A549 (cell line): ENCODE measurements around the gene CEP112. TPM values are rescaled to one million over a fixed set of nuclear protein-coding genes. Genes with fewer than 3 reads are reported as not detected.
A peak's percentile ranks its signal among the peaks of the same experiment; 100 is the strongest.

Source experiments
- ATAC-seq, 2 experiments: fragments of 200-7000 bp in 1 of 2; fragments of >200 bp in 1 of 2; cut with Nextera tagmentation in 1 of 2; cut with Tn5 transposase in 1 of 2; 3 replicates each; pipeline versions ENCODE4 v1.8.0 to v1.9.1; 2018 to 2020; ENCODE audit warnings: mild to moderate bottlenecking in 1 of 2, moderate library complexity in 1 of 2
- CTCF ChIA-PET: fragments of 300-600 bp; sonication (Branson Sonifier 250); formaldehyde crosslinking; extraction: SDS; loops from one replicate; lab custom pipeline; 2021; ENCODE audit warnings: antibody characterized with exemption, inconsistent platforms; lab: Yijun Ruan, JAX
- POLR2A ChIA-PET: fragments of 350-600 bp; formaldehyde crosslinking; extraction: SDS; loops from one replicate; lab custom pipeline; 2021; ENCODE audit warnings: antibody characterized with exemption, inconsistent platforms; lab: Yijun Ruan, JAX
- DNase-seq, 2 experiments: peaks; one replicate each; pipeline versions ENCODE4 v3.0.0 to v3.0.0-alpha.2; 2011 to 2016; ENCODE audit warnings: low read depth in 1 of 2, low spot score in 1 of 2
- FAIRE-seq: peaks from 2 replicates; lab custom pipeline; 2011; peaks lifted over from hg19 to GRCh38; lab: Jason Lieb, UNC
- H3K27ac ChIP-seq, 2 experiments: fragments of >200 bp; sonication (Bioruptor Twin); formaldehyde crosslinking; 3 replicates each; pipeline ENCODE4 v1.5.1; 2016 to 2017
- H3K4me1 ChIP-seq: fragments of >200 bp; sonication (Bioruptor Twin); formaldehyde crosslinking; 3 replicates; pipeline ENCODE4 v1.6.1; 2016
- H3K4me2 ChIP-seq: fragments of >200 bp; sonication (Bioruptor Twin); formaldehyde crosslinking; 3 replicates; pipeline ENCODE4 v1.6.1; 2016
- H3K4me3 ChIP-seq: fragments of >200 bp; sonication (Bioruptor Twin); formaldehyde crosslinking; 3 replicates; pipeline ENCODE4 v1.5.1; 2016
- H3K9me3 ChIP-seq: fragments of >200 bp; sonication (Bioruptor Twin); formaldehyde crosslinking; 3 replicates; pipeline ENCODE4 v1.6.1; 2016
- BHLHE40 ChIP-seq: IDR thresholded peaks from 2 replicates; pipeline ENCODE4 v1.6.1; 2012; ENCODE audit warnings: low read depth, low read length, inconsistent platforms
- CBX8 ChIP-seq: fragments of 200-600 bp; sonication (generic); IDR thresholded peaks from 2 replicates; pipeline ENCODE4 v1.6.1; 2016
- CHD2 ChIP-seq: fragments of 150-350 bp; IDR thresholded peaks from 2 replicates; pipeline ENCODE4 v1.6.1; 2014; ENCODE audit warnings: low read length; ENCODE audit not compliant: partially characterized antibody
- CHD4 ChIP-seq: fragments of 200-600 bp; sonication (generic); IDR thresholded peaks from 2 replicates; pipeline ENCODE4 v1.6.1; 2016; ENCODE audit warnings: antibody characterized with exemption, mild to moderate bottlenecking, borderline replicate concordance
- CTCF ChIP-seq: fragments of >200 bp; sonication (Bioruptor Twin); formaldehyde crosslinking; IDR thresholded peaks from 3 replicates; pipeline ENCODE4 v1.5.1; 2016
- FOSB ChIP-seq: fragments of 250-450 bp; sonication (Bioruptor Pico); IDR thresholded peaks from 2 replicates; pipeline ENCODE4 v1.5.0; 2020; ENCODE audit warnings: mild to moderate bottlenecking, moderate library complexity
- FOXS1 ChIP-seq: fragments of 250-450 bp; sonication (Bioruptor Pico); IDR thresholded peaks from 2 replicates; pipeline ENCODE4 v1.5.0; 2020; ENCODE audit warnings: mild to moderate bottlenecking, moderate library complexity
- GATA3 ChIP-seq: IDR thresholded peaks from 2 replicates; pipeline ENCODE4 v1.6.1; 2012; ENCODE audit warnings: borderline replicate concordance
- HEYL ChIP-seq: fragments of 250-450 bp; sonication (Bioruptor Pico); IDR thresholded peaks from 2 replicates; pipeline ENCODE4 v1.8.0; 2021; ENCODE audit warnings: mild to moderate bottlenecking, moderate library complexity
- HOXA7 ChIP-seq: fragments of 250-450 bp; sonication (Bioruptor Pico); IDR thresholded peaks from 2 replicates; pipeline ENCODE4 v1.5.0; 2020; ENCODE audit warnings: mild to moderate bottlenecking, moderate library complexity
- HOXB13 ChIP-seq: fragments of 250-450 bp; sonication (Bioruptor Pico); IDR thresholded peaks from 2 replicates; pipeline ENCODE4 v1.5.0; 2020; ENCODE audit warnings: low read depth, mild to moderate bottlenecking, moderate library complexity
- JUN ChIP-seq, 2 experiments: fragments of >200 bp; sonication (Bioruptor Twin); formaldehyde crosslinking; IDR thresholded peaks; 2 replicates in 1 of 2; 3 replicates in 1 of 2; pipeline ENCODE4 v1.6.1; 2016 to 2017
- KDM1A ChIP-seq: fragments of 200-600 bp; sonication (generic); IDR thresholded peaks from 2 replicates; pipeline ENCODE4 v1.6.1; 2016; ENCODE audit warnings: low read depth, mild to moderate bottlenecking
- KDM5A ChIP-seq: fragments of 200-600 bp; sonication (generic); IDR thresholded peaks from 2 replicates; pipeline ENCODE4 v1.6.1; 2016; ENCODE audit warnings: antibody characterized with exemption, mild to moderate bottlenecking
- MYC ChIP-seq: IDR thresholded peaks from 2 replicates; pipeline ENCODE4 v1.6.1; 2012; ENCODE audit warnings: mild to moderate bottlenecking, inconsistent platforms, low read length, improper control_type of control experiment, borderline replicate concordance
- NPAS2 ChIP-seq: fragments of 250-450 bp; sonication (Bioruptor Pico); IDR thresholded peaks from 2 replicates; pipeline ENCODE4 v1.8.0; 2022; ENCODE audit warnings: mild to moderate bottlenecking, moderate library complexity, borderline replicate concordance
- NR3C1 ChIP-seq: fragments of >200 bp; sonication (Bioruptor Twin); formaldehyde crosslinking; IDR thresholded peaks from 3 replicates; pipeline ENCODE4 v1.6.1; 2017
- POLR2A ChIP-seq: IDR thresholded peaks from 2 replicates; pipeline ENCODE4 v1.6.1; 2012; ENCODE audit warnings: mild to moderate bottlenecking, low read length
- POLR2AphosphoS2 ChIP-seq: conservative IDR thresholded peaks from 2 replicates; pipeline ENCODE4 v1.6.1; 2012; ENCODE audit warnings: low read length, improper control_type of control experiment, inconsistent platforms
- RFX5 ChIP-seq: fragments of 450-650 bp; IDR thresholded peaks from 2 replicates; pipeline ENCODE4 v1.7.1; 2014; ENCODE audit warnings: antibody characterized with exemption, mild to moderate bottlenecking, moderate library complexity
- RNF2 ChIP-seq: fragments of 200-600 bp; sonication (generic); IDR thresholded peaks from 2 replicates; pipeline ENCODE4 v1.6.1; 2016; ENCODE audit warnings: low read depth, mild to moderate bottlenecking, antibody characterized with exemption, moderate library complexity, borderline replicate concordance
- TFCP2L1 ChIP-seq: fragments of 250-450 bp; sonication (Bioruptor Pico); IDR thresholded peaks from 2 replicates; pipeline ENCODE4 v1.5.0; 2021; ENCODE audit warnings: mild to moderate bottlenecking
- USF2 ChIP-seq: fragments of 450-650 bp; IDR thresholded peaks from 2 replicates; pipeline ENCODE4 v1.6.1; 2014; ENCODE audit warnings: antibody characterized with exemption
- ZC3H11A ChIP-seq: fragments of 450-650 bp; IDR thresholded peaks from 2 replicates; pipeline ENCODE4 v1.6.1; 2014; ENCODE audit warnings: antibody characterized with exemption, mild to moderate bottlenecking
- ZFP36 ChIP-seq: fragments of 450-650 bp; IDR thresholded peaks from 2 replicates; pipeline ENCODE4 v1.6.1; 2014; ENCODE audit warnings: borderline replicate concordance; ENCODE audit not compliant: partially characterized antibody
- ZNF302 ChIP-seq: fragments of 250-450 bp; sonication (Bioruptor Pico); IDR thresholded peaks from 2 replicates; pipeline ENCODE4 v1.9.0; 2021; ENCODE audit warnings: inconsistent platforms, mild to moderate bottlenecking, moderate library complexity
- ZSCAN20 ChIP-seq: fragments of 250-450 bp; sonication (Bioruptor Pico); IDR thresholded peaks from 2 replicates; pipeline ENCODE4 v1.8.0; 2022; ENCODE audit warnings: mild to moderate bottlenecking, moderate library complexity
- WGBS: methylation state at CpG from one replicate; pipeline ENCODE4 v1.1.6; 2017; ENCODE audit errors: missing lambda C conversion rate; 5-methylcytosine and 5-hydroxymethylcytosine counted together
- polyA plus RNA-seq, 4 experiments: library from polyadenylated mRNA; depleted of rRNA in 3 of 4; stranded (reverse); fragments of >200 nt; fragmentation: RNase III in 1 of 4; extraction: RNeasy Plus Mini Kit Qiagen cat#74134 plus additional on column Dnase treatment in 1 of 4; gene quantifications; 2 replicates in 3 of 4; 3 replicates in 1 of 4; pipeline ENCODE4 v1.2.3, GENCODE V29; 2011 to 2017
- TF ChIP-seq, protein P1 (sequence below): fragments of 250-450 bp; sonication (Bioruptor Pico); IDR thresholded peaks from 2 replicates; pipeline ENCODE4 v1.5.0; 2021; ENCODE audit warnings: mild to moderate bottlenecking, moderate library complexity, borderline replicate concordance
- TF ChIP-seq, protein P2 (sequence below): IDR thresholded peaks from 2 replicates; pipeline ENCODE4 v1.6.1; 2012
- TF ChIP-seq, protein P3 (sequence below): fragments of 150-350 bp; IDR thresholded peaks from 2 replicates; pipeline ENCODE4 v1.6.1; 2014; ENCODE audit warnings: low read depth, mild to moderate bottlenecking, low read length

The CEP112 gene
- polyA plus RNA-seq, 2 of the 4 experiments (the other 2 are of a cell fraction): 9.6 to 15.2 TPM

GRCh38 chr17:65967372-65967771 is 224.6 kb downstream of the CEP112 start:
- CTCF ChIA-PET: interaction anchor here (1.5 kb wide), 1 partner anchor 9 kb away, joined by 3 read pairs; no protein-coding TSS in a partner anchor
- no peak overlapping the region for H3K4me3 ChIP-seq
- no peak overlapping the region for H3K4me2 ChIP-seq
- TF ChIP-seq FOSB (CRISPR knock-in tag) (no peak), TFCP2L1 (CRISPR knock-in tag) (no peak), ZFP36 (no peak), CBX8 (no peak), HOXA7 (CRISPR knock-in tag) (no peak), MYC (no peak), GATA3 (no peak), JUN (IDR thresholded peaks at IDR 0.05) (no peak), RFX5 (no peak), CHD2 (no peak), HEYL (CRISPR knock-in tag) (no peak), POLR2A (no peak), CHD4 (no peak), ZNF302 (CRISPR knock-in tag) (no peak), ZC3H11A (no peak), RNF2 (no peak)
- TF ChIP-seq, protein P1, sequence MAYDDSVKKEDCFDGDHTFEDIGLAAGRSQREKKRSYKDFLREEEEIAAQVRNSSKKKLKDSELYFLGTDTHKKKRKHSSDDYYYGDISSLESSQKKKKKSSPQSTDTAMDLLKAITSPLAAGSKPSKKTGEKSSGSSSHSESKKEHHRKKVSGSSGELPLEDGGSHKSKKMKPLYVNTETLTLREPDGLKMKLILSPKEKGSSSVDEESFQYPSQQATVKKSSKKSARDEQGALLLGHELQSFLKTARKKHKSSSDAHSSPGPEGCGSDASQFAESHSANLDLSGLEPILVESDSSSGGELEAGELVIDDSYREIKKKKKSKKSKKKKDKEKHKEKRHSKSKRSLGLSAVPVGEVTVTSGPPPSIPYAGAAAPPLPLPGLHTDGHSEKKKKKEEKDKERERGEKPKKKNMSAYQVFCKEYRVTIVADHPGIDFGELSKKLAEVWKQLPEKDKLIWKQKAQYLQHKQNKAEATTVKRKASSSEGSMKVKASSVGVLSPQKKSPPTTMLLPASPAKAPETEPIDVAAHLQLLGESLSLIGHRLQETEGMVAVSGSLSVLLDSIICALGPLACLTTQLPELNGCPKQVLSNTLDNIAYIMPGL (CRISPR knock-in tag): no peak
- H3K9me3 ChIP-seq: peaks cover 12% of the 10 kb centered on the region; the same call in 1 of the 3 replicates
- POLR2A ChIA-PET: no interaction called here
- no peaks in the 10 kb centered on the region for H3K4me1 ChIP-seq
- FAIRE-seq (peak; percentile 36), DNase-seq (no peak), ATAC-seq (no peak)
- 91% methylated on average over 2 of the region's 2 CpGs for WGBS
- no peak overlapping the region for H3K27ac ChIP-seq

DNA sequence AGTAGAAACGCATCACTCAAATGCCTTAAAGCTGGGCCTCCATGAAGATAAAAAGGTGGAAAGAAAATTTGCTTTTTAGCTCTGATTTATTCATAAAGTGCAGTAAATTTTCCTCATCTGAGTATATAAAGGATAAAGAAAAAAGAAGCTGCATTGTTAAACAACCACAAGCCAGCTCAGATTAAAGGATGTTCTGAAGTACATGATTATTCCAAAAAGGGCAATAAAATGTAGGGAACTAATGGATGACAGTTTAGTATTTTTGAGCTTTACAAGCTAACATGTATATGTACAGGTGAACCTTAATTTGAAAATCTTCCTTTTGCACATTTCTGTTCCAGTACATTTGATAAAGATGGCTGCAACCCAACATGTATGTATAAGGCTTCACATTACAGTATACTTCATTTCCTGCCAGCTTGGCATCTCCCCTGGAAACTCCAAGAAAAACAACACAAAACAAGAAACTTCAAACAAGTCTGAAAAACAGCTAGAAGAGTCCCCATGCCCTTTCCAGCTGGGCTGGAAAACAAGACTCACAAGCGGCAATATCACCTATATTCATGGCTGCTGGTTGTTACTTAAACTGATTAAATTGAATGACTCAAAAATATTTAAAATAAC is 225.7 kb downstream of the CEP112 start:
- H3K4me2 ChIP-seq: no peak overlapping the region

More for the DNA sequence above, 225.7 kb downstream of the CEP112 start:
- WGBS: 90% methylated on average over 2 of the region's 2 CpGs
- ChIA-PET CTCF (interaction anchor here (0.6 to 1.5 kb wide), 3 partner anchors 9 to 256 kb away, joined by 3 read pairs; no protein-coding TSS in a partner anchor), POLR2A (interaction anchor here (0.7 kb wide), 1 partner anchor 86 kb away, joined by 5 read pairs; no protein-coding TSS in a partner anchor)
- no peaks in the 10 kb centered on the region for H3K4me1 ChIP-seq
- H3K9me3 ChIP-seq: peaks cover 12% of the 10 kb centered on the region; the same call in 1 of the 3 replicates
- no peak for TF ChIP-seq RNF2
- no peak for TF ChIP-seq USF2
- no peak for TF ChIP-seq CHD2
- TF ChIP-seq POLR2AphosphoS2: no peak
- TF ChIP-seq, protein P2, sequence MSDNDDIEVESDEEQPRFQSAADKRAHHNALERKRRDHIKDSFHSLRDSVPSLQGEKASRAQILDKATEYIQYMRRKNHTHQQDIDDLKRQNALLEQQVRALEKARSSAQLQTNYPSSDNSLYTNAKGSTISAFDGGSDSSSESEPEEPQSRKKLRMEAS: no peak
- TF ChIP-seq HOXB13 (CRISPR knock-in tag): no peak
- TF ChIP-seq ZSCAN20 (CRISPR knock-in tag): no peak
- no peak for TF ChIP-seq BHLHE40
- TF ChIP-seq NPAS2 (CRISPR knock-in tag): no peak
- no peak for TF ChIP-seq FOXS1 (CRISPR knock-in tag)
- TF ChIP-seq KDM5A: no peak
- TF ChIP-seq ZFP36: no peak
- TF ChIP-seq KDM1A: no peak
- TF ChIP-seq FOSB (CRISPR knock-in tag): no peak
- no peak for TF ChIP-seq NR3C1
- TF ChIP-seq, protein P3, sequence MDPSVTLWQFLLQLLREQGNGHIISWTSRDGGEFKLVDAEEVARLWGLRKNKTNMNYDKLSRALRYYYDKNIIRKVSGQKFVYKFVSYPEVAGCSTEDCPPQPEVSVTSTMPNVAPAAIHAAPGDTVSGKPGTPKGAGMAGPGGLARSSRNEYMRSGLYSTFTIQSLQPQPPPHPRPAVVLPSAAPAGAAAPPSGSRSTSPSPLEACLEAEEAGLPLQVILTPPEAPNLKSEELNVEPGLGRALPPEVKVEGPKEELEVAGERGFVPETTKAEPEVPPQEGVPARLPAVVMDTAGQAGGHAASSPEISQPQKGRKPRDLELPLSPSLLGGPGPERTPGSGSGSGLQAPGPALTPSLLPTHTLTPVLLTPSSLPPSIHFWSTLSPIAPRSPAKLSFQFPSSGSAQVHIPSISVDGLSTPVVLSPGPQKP: no peak
- TF ChIP-seq CTCF: no peak
- no peak for TF ChIP-seq JUN (IDR thresholded peaks at IDR 0.05)
- FAIRE-seq: peak; percentile 49
- no peak for DNase-seq
- ATAC-seq: no peak
- no peak overlapping the region for H3K27ac ChIP-seq
- no peak overlapping the region for H3K4me3 ChIP-seq
